HFFc6 (cell line): ENCODE measurements around the gene LFNG. TPM values are rescaled to one million over a fixed set of nuclear protein-coding genes. Genes with fewer than 3 reads are reported as not detected.

Experiments used
- DNase-seq: peaks from one replicate; pipeline ENCODE4 v3.0.0-alpha.2; 2018
- H3K27ac Mint-ChIP-seq: 2 replicates; pipeline ENCODE4 v1.8.0; 2020; ENCODE audit warnings: mild to moderate bottlenecking, mixed read lengths
- H3K27me3 Mint-ChIP-seq: 2 replicates; pipeline ENCODE4 v1.8.0; 2021; ENCODE audit warnings: mild to moderate bottlenecking, moderate library complexity, mixed read lengths; ENCODE audit not compliant: insufficient read depth
- H3K36me3 Mint-ChIP-seq: 2 replicates; pipeline ENCODE4 v1.8.0; 2021; ENCODE audit warnings: low read depth, mixed read lengths
- H3K4me1 Mint-ChIP-seq: 2 replicates; pipeline ENCODE4 v1.8.0; 2020; ENCODE audit warnings: low read depth, mixed read lengths
- H3K4me3 Mint-ChIP-seq: 2 replicates; pipeline ENCODE4 v1.8.0; 2020; ENCODE audit warnings: mild to moderate bottlenecking, moderate library complexity, mixed read lengths
- H3K9me3 Mint-ChIP-seq: 2 replicates; pipeline ENCODE4 v1.8.0; 2020; ENCODE audit warnings: mild to moderate bottlenecking, mixed read lengths
- CTCF ChIP-seq: fragments of 200-600 bp; sonication (generic); IDR thresholded peaks from 2 replicates; pipeline ENCODE4 v1.5.0; 2021; ENCODE audit warnings: antibody characterized with exemption, mild to moderate bottlenecking
- total RNA-seq, 6 experiments: library from RNA; stranded (reverse); fragmentation: NEBNext Ultra II Directional; extraction: Animal tissue kit (Norgen Biotek cat#: 25700); gene quantifications; 2 replicates in 1 of 6; 3 replicates in 5 of 6; pipeline ENCODE4 v1.2.3, GENCODE V29; 2021

The LFNG gene
- total RNA-seq, 6 experiments from 2014 or later, result 8.6 to 11.7 (median 9.6) TPM

- Mint-ChIP-seq H3K27me3 (peaks cover 7% of the 10 kb centered on the region; the same call in 1 of the 2 replicates), H3K4me1 (no peaks in the 10 kb centered on the region), H3K27ac (no peak overlapping the region), H3K36me3 (no peaks in the 10 kb centered on the region), H3K9me3 (no peaks in the 10 kb centered on the region), H3K4me3 (no peak overlapping the region)
- no peak for TF ChIP-seq CTCF
- DNase-seq, result no peak
Measured at GRCh38 chr7:2500701-2501100, 18.9 kb upstream of the LFNG start.

GRCh38 chr7:2501947-2502646 lies 17.5 kb upstream of the LFNG start:
- no peaks in the 10 kb centered on the region for H3K4me1 Mint-ChIP-seq
- H3K27me3 Mint-ChIP-seq, result peaks cover 7% of the 10 kb centered on the region; the same call in 1 of the 2 replicates
- no peak overlapping the region for H3K27ac Mint-ChIP-seq
- no peak for TF ChIP-seq CTCF
- no peak for DNase-seq
- no peaks in the 10 kb centered on the region for H3K36me3 Mint-ChIP-seq
- H3K4me3 Mint-ChIP-seq, result no peak overlapping the region
- H3K9me3 Mint-ChIP-seq, result no peaks in the 10 kb centered on the region

DNA sequence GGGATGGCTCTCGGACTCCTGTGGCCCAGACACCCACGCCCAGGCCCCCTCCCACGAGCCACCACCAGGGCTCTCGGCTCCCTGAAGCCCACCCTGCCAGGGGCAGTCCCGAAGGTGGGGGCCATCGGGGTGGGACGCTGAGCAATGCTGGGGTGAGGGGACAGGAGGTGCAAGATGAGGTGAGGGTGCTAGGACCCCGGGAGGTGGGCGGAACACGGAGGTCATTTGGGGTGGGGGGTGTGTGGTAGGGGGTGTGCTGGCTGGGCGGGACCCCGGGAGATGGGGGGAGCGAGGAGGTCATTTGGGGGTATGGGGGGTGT lies 17.0 kb upstream of the LFNG start:
- no peaks in the 10 kb centered on the region for H3K9me3 Mint-ChIP-seq
- H3K36me3 Mint-ChIP-seq, result no peaks in the 10 kb centered on the region
- H3K4me3 Mint-ChIP-seq, result no peak overlapping the region
- no peak for DNase-seq
- H3K27ac Mint-ChIP-seq, result no peak overlapping the region
- H3K4me1 Mint-ChIP-seq, result no peaks in the 10 kb centered on the region
- no peak for TF ChIP-seq CTCF
- peaks cover 4% of the 10 kb centered on the region; the same call in 1 of the 2 replicates for H3K27me3 Mint-ChIP-seq

- no peak overlapping the region for H3K27ac Mint-ChIP-seq
- H3K4me3 Mint-ChIP-seq, result no peak overlapping the region
Measured at GRCh38 chr7:2503056-2503941, 16.3 kb upstream of the LFNG start.

More at GRCh38 chr7:2503056-2503941, 16.3 kb upstream of the LFNG start:
- peaks cover 2% of the 10 kb centered on the region for H3K4me1 Mint-ChIP-seq
- H3K27me3 Mint-ChIP-seq, result peaks cover 4% of the 10 kb centered on the region; the same call in 1 of the 2 replicates
- DNase-seq, result no peak
- no peak for TF ChIP-seq CTCF
- no peaks in the 10 kb centered on the region for H3K9me3 Mint-ChIP-seq
- no peaks in the 10 kb centered on the region for H3K36me3 Mint-ChIP-seq
